Brain microvascular endothelial cell (primary cell): ENCODE data around the gene FGB.

Source experiments
- DNase-seq: peaks from one replicate; pipeline ENCODE4 v3.0.0-alpha.2; 2020
- H3K27ac ChIP-seq: fragments of 250-450 bp; sonication (Bioruptor Pico); 2 replicates; pipeline ENCODE4 v1.5.1; 2020; ENCODE audit warnings: mild to moderate bottlenecking, moderate library complexity
- H3K27me3 ChIP-seq: fragments of 250-450 bp; sonication (Bioruptor Pico); replicated peaks from 2 replicates; pipeline ENCODE4 v1.5.1; 2020; ENCODE audit warnings: mild to moderate bottlenecking
- H3K36me3 ChIP-seq: fragments of 250-450 bp; sonication (Bioruptor Pico); replicated peaks from 2 replicates; pipeline ENCODE4 v1.5.1; 2020; ENCODE audit warnings: mild to moderate bottlenecking
- H3K4me3 ChIP-seq: 2 replicates; pipeline ENCODE4 v1.5.1; 2011; ENCODE audit warnings: low read depth, mild to moderate bottlenecking, control low read depth, low read length, moderate library complexity
- in situ Hi-C: cut with HindIII; loops from 2 replicates; pipeline ENCODE4 v1.10.0; 2017; ENCODE audit warnings: low sequenced_read_pairs, low pct_ligation_motif_present
- TF ChIP-seq, protein P1 (sequence below): IDR thresholded peaks from 2 replicates; pipeline ENCODE4 v1.5.1; 2011; ENCODE audit warnings: low read depth, mild to moderate bottlenecking, moderate library complexity, low read length, control low read depth, inconsistent platforms; ENCODE audit errors: missing control alignments

The FGB gene

DNA sequence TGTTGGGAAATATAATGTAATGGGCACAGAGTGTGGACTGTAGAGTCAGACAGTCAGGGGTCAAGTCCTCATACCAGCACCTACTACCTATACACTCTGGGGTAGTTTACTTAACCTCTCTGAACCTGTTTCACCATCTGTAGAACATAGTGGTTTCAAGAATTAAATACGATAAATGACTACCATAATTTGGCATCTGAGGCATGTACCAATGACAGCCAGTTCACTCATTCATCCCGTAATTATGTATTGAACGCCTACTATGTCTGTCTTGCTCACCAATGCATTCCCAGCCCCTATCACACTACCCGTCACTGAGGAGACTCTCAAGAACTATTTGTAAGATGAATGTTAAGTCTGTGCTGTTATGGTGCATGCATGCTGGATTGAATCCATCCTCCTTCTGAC lies 2.0 kb upstream of the FGB start:
- DNase-seq = peak; percentile 87
- Histone ChIP-seq H3K4me3 (no peak overlapping the region), H3K36me3 (no peaks in the 10 kb centered on the region), H3K27ac (peak overlapping the region; percentile 11), H3K27me3 (no peaks in the 10 kb centered on the region)
- TF ChIP-seq, protein P1, sequence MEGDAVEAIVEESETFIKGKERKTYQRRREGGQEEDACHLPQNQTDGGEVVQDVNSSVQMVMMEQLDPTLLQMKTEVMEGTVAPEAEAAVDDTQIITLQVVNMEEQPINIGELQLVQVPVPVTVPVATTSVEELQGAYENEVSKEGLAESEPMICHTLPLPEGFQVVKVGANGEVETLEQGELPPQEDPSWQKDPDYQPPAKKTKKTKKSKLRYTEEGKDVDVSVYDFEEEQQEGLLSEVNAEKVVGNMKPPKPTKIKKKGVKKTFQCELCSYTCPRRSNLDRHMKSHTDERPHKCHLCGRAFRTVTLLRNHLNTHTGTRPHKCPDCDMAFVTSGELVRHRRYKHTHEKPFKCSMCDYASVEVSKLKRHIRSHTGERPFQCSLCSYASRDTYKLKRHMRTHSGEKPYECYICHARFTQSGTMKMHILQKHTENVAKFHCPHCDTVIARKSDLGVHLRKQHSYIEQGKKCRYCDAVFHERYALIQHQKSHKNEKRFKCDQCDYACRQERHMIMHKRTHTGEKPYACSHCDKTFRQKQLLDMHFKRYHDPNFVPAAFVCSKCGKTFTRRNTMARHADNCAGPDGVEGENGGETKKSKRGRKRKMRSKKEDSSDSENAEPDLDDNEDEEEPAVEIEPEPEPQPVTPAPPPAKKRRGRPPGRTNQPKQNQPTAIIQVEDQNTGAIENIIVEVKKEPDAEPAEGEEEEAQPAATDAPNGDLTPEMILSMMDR = no peak
- in situ Hi-C loops = no loop called here

DNA sequence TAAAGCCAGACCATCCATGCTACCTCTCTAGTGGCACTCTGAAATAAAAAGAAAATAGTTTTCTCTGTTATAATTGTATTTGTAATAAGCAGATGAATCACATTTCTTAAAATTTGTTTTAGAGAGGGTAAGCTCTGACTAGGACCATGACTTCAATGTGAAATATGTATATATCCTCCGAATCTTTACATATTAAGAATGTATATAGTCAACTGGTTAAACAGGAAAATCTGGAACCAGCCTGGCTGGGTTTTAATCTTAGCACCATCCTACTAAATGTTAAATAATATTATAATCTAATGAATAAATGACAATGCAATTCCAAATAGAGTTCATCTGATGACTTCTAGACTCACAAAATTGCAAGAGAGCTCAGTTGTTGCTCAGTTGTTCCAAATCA lies 1.5 kb downstream of the FGB start:
- no peaks in the 10 kb centered on the region for H3K27me3 ChIP-seq
- no peaks in the 10 kb centered on the region for H3K36me3 ChIP-seq
- DNase-seq = no peak
- H3K4me3 ChIP-seq = no peak overlapping the region
- H3K27ac ChIP-seq = no peak overlapping the region
- in situ Hi-C loops = no loop called here
- TF ChIP-seq, protein P1 = no peak

DNA sequence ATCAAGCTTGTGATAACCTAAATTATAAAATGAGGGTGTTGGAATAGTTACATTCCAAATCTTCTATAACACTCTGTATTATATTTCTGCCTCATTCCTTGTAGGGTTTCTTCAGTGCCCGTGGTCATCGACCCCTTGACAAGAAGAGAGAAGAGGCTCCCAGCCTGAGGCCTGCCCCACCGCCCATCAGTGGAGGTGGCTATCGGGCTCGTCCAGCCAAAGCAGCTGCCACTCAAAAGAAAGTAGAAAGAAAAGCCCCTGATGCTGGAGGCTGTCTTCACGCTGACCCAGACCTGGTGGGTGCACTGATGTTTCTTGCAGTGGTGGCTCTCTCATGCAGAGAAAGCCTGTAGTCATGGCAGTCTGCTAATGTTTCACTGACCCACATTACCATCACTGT lies 2.9 kb downstream of the FGB start:
- H3K4me3 ChIP-seq = no peak overlapping the region
- H3K36me3 ChIP-seq = no peaks in the 10 kb centered on the region
- H3K27me3 ChIP-seq = no peaks in the 10 kb centered on the region
- H3K27ac ChIP-seq = no peak overlapping the region
- no peak for DNase-seq
- TF ChIP-seq, protein P1 = no peak
- in situ Hi-C loops = no loop called here

DNA sequence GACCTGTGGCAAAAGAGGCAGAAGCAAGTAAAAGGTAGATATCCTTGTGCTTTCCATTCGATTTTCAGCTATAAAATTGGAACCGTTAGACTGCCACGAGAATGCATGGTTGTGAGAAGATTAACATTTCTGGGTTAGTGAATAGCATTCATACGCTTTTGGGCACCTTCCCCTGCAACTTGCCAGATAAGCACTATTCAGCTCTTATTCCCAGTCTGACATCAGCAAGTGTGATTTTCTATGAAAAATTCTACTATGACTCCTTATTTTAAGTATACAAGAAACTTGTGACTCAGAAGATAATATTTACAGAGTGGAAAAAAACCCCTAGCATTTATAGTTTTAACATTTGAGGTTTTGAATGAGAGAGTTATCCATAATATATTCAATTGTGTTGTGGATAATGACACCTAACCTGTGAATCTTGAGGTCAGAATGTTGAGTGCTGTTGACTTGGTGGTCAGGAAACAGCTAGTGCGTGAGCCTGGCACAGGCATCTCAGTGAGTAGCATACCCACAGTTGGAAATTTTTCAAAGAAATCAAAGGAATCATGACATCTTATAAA lies 3.9 kb downstream of the FGB start:
- Histone ChIP-seq H3K4me3 (no peak overlapping the region), H3K27me3 (no peaks in the 10 kb centered on the region), H3K36me3 (no peaks in the 10 kb centered on the region), H3K27ac (no peak overlapping the region)
- in situ Hi-C loops = no loop called here
- TF ChIP-seq, protein P1 = no peak
- DNase-seq = no peak

DNA sequence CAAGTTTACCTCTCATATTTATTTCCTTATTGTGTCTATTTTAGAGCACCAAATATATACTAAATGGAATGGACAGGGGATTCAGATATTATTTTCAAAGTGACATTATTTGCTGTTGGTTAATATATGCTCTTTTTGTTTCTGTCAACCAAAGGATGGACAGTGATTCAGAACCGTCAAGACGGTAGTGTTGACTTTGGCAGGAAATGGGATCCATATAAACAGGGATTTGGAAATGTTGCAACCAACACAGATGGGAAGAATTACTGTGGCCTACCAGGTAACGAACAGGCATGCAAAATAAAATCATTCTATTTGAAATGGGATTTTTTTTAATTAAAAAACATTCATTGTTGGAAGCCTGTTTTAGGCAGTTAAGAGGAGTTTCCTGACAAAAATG lies 6.2 kb downstream of the FGB start:
- H3K27me3 ChIP-seq = no peaks in the 10 kb centered on the region
- no peak overlapping the region for H3K27ac ChIP-seq
- in situ Hi-C loops = no loop called here
- no peaks in the 10 kb centered on the region for H3K36me3 ChIP-seq
- no peak overlapping the region for H3K4me3 ChIP-seq
- DNase-seq = no peak
- TF ChIP-seq, protein P1 = no peak

DNA sequence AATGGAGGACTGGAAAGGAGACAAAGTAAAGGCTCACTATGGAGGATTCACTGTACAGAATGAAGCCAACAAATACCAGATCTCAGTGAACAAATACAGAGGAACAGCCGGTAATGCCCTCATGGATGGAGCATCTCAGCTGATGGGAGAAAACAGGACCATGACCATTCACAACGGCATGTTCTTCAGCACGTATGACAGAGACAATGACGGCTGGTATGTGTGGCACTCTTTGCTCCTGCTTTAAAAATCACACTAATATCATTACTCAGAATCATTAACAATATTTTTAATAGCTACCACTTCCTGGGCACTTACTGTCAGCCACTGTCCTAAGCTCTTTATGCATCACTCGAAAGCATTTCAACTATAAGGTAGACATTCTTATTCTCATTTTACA lies 6.8 kb downstream of the FGB start:
- DNase-seq = no peak
- TF ChIP-seq, protein P1 = no peak
- H3K4me3 ChIP-seq = no peak overlapping the region

More for the DNA sequence above, 6.8 kb downstream of the FGB start:
- Histone ChIP-seq H3K36me3 (no peaks in the 10 kb centered on the region), H3K27ac (no peak overlapping the region), H3K27me3 (no peaks in the 10 kb centered on the region)
- in situ Hi-C loops = no loop called here
